Sigmoid colon (tissue), 4 donors: ENCODE measurements around the gene PRR27.

Experiments used
- CTCF ChIP-seq, 4 experiments: fragments of 450-650 bp in 3 of 4; fragments of 200-600 bp in 1 of 4; IDR thresholded peaks; one replicate each; pipeline ENCODE4 v1.5.1; 2016 to 2019; ENCODE audit warnings: antibody characterized with exemption in 4 of 4, mild to moderate bottlenecking in 3 of 4, moderate library complexity in 2 of 4
- EP300 ChIP-seq, 4 donors: sonication (generic); formaldehyde crosslinking; IDR thresholded peaks; one replicate each; pipeline ENCODE4 v1.6.1; 2017; ENCODE audit warnings: antibody characterized with exemption in 4 of 4
- POLR2A ChIP-seq, 2 donors: fragments of 450-650 bp; IDR thresholded peaks; one replicate each; pipeline ENCODE4 v1.6.1; 2016; ENCODE audit warnings: antibody characterized with exemption in 2 of 2, mild to moderate bottlenecking in 2 of 2, moderate library complexity in 2 of 2

- TF ChIP-seq EP300 (IDR thresholded peaks at IDR 0.05) = no peak
- peak in 1 of 4 experiments; percentile 2 for TF ChIP-seq CTCF (IDR thresholded peaks at IDR 0.05)
- no peak for TF ChIP-seq POLR2A (IDR thresholded peaks at IDR 0.05)
Measured at GRCh38 chr4:70183940-70184246, 29.9 kb downstream of the PRR27 start.
